ENCODE measurements around the gene SGCA. TPM values are rescaled to one million over a fixed set of nuclear protein-coding genes. Genes with fewer than 3 reads are reported as not detected.

The SGCA gene
- total RNA-seq, 1 experiment from 2014 or later: 0.24 TPM

DNA sequence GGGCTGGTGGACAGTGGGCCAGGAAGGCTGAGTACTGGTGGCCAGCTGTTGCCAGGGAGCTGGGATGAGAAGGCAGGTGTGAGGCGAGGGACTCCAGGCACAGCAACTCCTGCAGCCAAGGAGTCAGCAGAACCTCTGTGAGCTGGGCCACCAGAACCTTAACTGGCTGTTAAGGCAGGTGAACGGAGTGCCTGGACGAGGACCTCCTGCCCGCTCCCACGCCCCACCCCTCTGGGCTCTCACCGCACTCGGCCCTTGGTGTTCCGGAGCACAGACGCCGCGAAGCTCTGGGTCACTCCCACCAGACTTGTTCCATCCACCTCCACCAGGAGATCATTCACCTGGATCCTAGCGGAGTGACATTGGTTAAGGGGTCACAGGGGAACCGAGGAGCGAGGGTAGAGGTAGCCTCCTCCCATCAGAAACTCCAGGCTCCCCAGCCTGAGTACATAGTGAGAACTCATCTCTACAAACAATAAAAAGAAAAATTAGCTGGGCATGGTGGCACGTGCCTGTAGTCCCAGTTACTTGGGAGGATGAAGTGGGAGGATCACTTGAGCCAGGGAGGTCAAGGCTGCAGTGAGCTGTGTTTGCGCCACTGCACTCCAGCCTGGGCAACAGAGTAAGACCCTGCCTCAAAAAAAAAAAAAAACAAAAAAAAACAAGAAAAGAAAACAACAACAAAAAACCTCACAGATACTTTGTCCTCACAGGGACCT is 24.6 kb upstream of the SGCA start:
- no peak overlapping the region for H3K27ac ChIP-seq (ENCODE audit: insufficient read length, low read depth, low read length)
- no peaks in the 10 kb centered on the region for H3K79me2 ChIP-seq (ENCODE audit: insufficient read depth, low read length)
- no peak overlapping the region for H3K56ac ChIP-seq (ENCODE audit: insufficient read length, low read depth, low read length)
- no peaks in the 10 kb centered on the region for H3K27me3 ChIP-seq (ENCODE audit: insufficient read depth, low read length)
- H3K4me1 ChIP-seq (ENCODE audit: insufficient read depth, low read length): no peaks in the 10 kb centered on the region
- H2BK15ac ChIP-seq (ENCODE audit: low read depth, low read length): no peak overlapping the region
- no peaks in the 10 kb centered on the region for H3K9me3 ChIP-seq (ENCODE audit: control insufficient read depth, low read depth, low read length)
- peaks cover 12 to 24% of the 10 kb centered on the region in 2 experiments for H3K4me1 Mint-ChIP-seq
- no peak overlapping the region for H2AFZ ChIP-seq (ENCODE audit: low read length)
- no peak overlapping the region for H3K9ac ChIP-seq (ENCODE audit: extremely low read depth, insufficient read length, low read length)
- H3K4me2 ChIP-seq (ENCODE audit: insufficient read depth, insufficient read length, low read length): no peak overlapping the region
- no peak overlapping the region for H2BK12ac ChIP-seq (ENCODE audit: insufficient read length, low read depth, low read length)
- H2BK20ac ChIP-seq (ENCODE audit: low read depth, low read length, poor library complexity, severe bottlenecking): no peak overlapping the region
- H2BK5ac ChIP-seq (ENCODE audit: insufficient read length, low read length): no peak overlapping the region
- no peak overlapping the region for H3K18ac ChIP-seq (ENCODE audit: insufficient read length, low read depth, low read length)
- H3K23me2 ChIP-seq (ENCODE audit: insufficient read length, low read depth, low read length, poor library complexity, severe bottlenecking): no peaks in the 10 kb centered on the region
- no peak for DNase-seq
- no peak overlapping the region for H3K4ac ChIP-seq (ENCODE audit: low read depth, low read length)
- H3K27me3 Mint-ChIP-seq (ENCODE audit: low read depth): no peaks in the 10 kb centered on the region; the same call in 1 of the 2 replicates
- no peak overlapping the region for H3T11ph ChIP-seq (ENCODE audit: low read length)
- no peak overlapping the region for H4K8ac ChIP-seq (replicated peaks; ENCODE audit: insufficient read length, low read depth, low read length)
- no peak overlapping the region for H2BK120ac ChIP-seq (ENCODE audit: low read depth, low read length, poor library complexity, severe bottlenecking)
- no peak overlapping the region for H3K27ac Mint-ChIP-seq
- no peak overlapping the region for H3K14ac ChIP-seq (ENCODE audit: insufficient read depth, low read length)
- H3K36me3 Mint-ChIP-seq (ENCODE audit: insufficient read depth in 1 of 3, low read depth in 3 of 3): peaks cover 30 to 90% (median 74%) of the 10 kb centered on the region in 3 experiments; a peak in 6 of 7 replicates
- peaks cover 2% of the 10 kb centered on the region for H4K20me1 ChIP-seq (ENCODE audit: control insufficient read depth, insufficient read depth, insufficient read length)
- no peak overlapping the region for H3K4me3 Mint-ChIP-seq
- H3K79me1 ChIP-seq (ENCODE audit: insufficient read depth, low read depth, low read length, poor library complexity, severe bottlenecking): no peaks in the 10 kb centered on the region
- TF ChIP-seq, protein P1, sequence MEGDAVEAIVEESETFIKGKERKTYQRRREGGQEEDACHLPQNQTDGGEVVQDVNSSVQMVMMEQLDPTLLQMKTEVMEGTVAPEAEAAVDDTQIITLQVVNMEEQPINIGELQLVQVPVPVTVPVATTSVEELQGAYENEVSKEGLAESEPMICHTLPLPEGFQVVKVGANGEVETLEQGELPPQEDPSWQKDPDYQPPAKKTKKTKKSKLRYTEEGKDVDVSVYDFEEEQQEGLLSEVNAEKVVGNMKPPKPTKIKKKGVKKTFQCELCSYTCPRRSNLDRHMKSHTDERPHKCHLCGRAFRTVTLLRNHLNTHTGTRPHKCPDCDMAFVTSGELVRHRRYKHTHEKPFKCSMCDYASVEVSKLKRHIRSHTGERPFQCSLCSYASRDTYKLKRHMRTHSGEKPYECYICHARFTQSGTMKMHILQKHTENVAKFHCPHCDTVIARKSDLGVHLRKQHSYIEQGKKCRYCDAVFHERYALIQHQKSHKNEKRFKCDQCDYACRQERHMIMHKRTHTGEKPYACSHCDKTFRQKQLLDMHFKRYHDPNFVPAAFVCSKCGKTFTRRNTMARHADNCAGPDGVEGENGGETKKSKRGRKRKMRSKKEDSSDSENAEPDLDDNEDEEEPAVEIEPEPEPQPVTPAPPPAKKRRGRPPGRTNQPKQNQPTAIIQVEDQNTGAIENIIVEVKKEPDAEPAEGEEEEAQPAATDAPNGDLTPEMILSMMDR (conservative IDR thresholded peaks at IDR 0.05): no peak
- H4K5ac ChIP-seq (ENCODE audit: insufficient read length, low read depth, low read length): no peak overlapping the region
- H3K9me3 Mint-ChIP-seq: no peaks in the 10 kb centered on the region
- H4K91ac ChIP-seq (ENCODE audit: insufficient read length, low read depth, low read length): no peak overlapping the region
- H2AK5ac ChIP-seq (ENCODE audit: insufficient read length, low read length): no peak overlapping the region
- WGBS (ENCODE audit: extremely low coverage, insufficient read length, low lambda C conversion rate): no CpG with 5 or more reads among the region's 16 CpGs
- no peak overlapping the region for H3K23ac ChIP-seq (ENCODE audit: insufficient read length, low read depth, low read length)

Data from H9 (cell line).